Hypothalamus (tissue), 51 donors: ENCODE data around the gene TEX51.
A peak's percentile ranks its signal among the peaks of the same experiment; 100 is the strongest.

ENCODE experiments used
- DNase-seq, 51 donors: peaks; one replicate each; lab custom pipeline; 2025; lab: John Stamatoyannopoulos, UW

The TEX51 gene

GRCh38 chr2:126890551-126891450 is 7.9 kb upstream of the TEX51 start:
- no peak for DNase-seq

GRCh38 chr2:126891681-126892500 is 6.8 kb upstream of the TEX51 start:
- peak in 1 of 51 donors; percentile 9 for DNase-seq

GRCh38 chr2:126893153-126893552 is 5.5 kb upstream of the TEX51 start:
- no peak for DNase-seq

- DNase-seq = no peak
Measured at GRCh38 chr2:126893606-126894005, 5.1 kb upstream of the TEX51 start.

- no peak for DNase-seq
Measured at GRCh38 chr2:126894082-126894481, 4.6 kb upstream of the TEX51 start.

- no peak for DNase-seq
Measured at GRCh38 chr2:126894585-126895182, 4.0 kb upstream of the TEX51 start.

GRCh38 chr2:126895336-126895735 is 3.4 kb upstream of the TEX51 start:
- no peak for DNase-seq

GRCh38 chr2:126896471-126896870 is 2.2 kb upstream of the TEX51 start:
- no peak for DNase-seq

- no peak for DNase-seq
Measured at GRCh38 chr2:126899616-126900185, 1.0 kb downstream of the TEX51 start.

GRCh38 chr2:126900646-126901319 is 2.1 kb downstream of the TEX51 start:
- no peak for DNase-seq

- no peak for DNase-seq
Measured at GRCh38 chr2:126901459-126901858, 2.8 kb downstream of the TEX51 start.

GRCh38 chr2:126902152-126902835 is 3.6 kb downstream of the TEX51 start:
- DNase-seq = no peak

GRCh38 chr2:126902859-126903258 is 4.2 kb downstream of the TEX51 start:
- no peak for DNase-seq

- DNase-seq = no peak
Measured at GRCh38 chr2:126905991-126906390, 7.3 kb downstream of the TEX51 start.

GRCh38 chr2:126906781-126907180 is 8.1 kb downstream of the TEX51 start:
- no peak for DNase-seq

- no peak for DNase-seq
Measured at GRCh38 chr2:126907671-126908070, 9.0 kb downstream of the TEX51 start.

GRCh38 chr2:126908721-126909177 is 10.1 kb downstream of the TEX51 start:
- no peak for DNase-seq

- DNase-seq = no peak
Measured at GRCh38 chr2:126909366-126909765, 10.7 kb downstream of the TEX51 start.

GRCh38 chr2:126909781-126910180 is 11.1 kb downstream of the TEX51 start:
- DNase-seq = no peak

- DNase-seq = no peak
Measured at GRCh38 chr2:126910637-126911036, 11.9 kb downstream of the TEX51 start.
